ENCODE data around the gene RNF126.

RNF126 gene

GRCh38 chr19:690203-690602 lies 27.2 kb upstream of the RNF126 start:
- in situ Hi-C loops (cut with HindIII; ENCODE audit: low sequenced_read_pairs), result no loop called here
- H3K4me3 ChIP-seq (ENCODE audit: low read depth, low read length), result no peak overlapping the region
- DNase-seq (ENCODE audit: low read depth, low spot score), result no peak
- TF ChIP-seq, protein P1, sequence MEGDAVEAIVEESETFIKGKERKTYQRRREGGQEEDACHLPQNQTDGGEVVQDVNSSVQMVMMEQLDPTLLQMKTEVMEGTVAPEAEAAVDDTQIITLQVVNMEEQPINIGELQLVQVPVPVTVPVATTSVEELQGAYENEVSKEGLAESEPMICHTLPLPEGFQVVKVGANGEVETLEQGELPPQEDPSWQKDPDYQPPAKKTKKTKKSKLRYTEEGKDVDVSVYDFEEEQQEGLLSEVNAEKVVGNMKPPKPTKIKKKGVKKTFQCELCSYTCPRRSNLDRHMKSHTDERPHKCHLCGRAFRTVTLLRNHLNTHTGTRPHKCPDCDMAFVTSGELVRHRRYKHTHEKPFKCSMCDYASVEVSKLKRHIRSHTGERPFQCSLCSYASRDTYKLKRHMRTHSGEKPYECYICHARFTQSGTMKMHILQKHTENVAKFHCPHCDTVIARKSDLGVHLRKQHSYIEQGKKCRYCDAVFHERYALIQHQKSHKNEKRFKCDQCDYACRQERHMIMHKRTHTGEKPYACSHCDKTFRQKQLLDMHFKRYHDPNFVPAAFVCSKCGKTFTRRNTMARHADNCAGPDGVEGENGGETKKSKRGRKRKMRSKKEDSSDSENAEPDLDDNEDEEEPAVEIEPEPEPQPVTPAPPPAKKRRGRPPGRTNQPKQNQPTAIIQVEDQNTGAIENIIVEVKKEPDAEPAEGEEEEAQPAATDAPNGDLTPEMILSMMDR (IDR thresholded peaks at IDR 0.05; ENCODE audit: low read depth, low read length), result no peak

DNA sequence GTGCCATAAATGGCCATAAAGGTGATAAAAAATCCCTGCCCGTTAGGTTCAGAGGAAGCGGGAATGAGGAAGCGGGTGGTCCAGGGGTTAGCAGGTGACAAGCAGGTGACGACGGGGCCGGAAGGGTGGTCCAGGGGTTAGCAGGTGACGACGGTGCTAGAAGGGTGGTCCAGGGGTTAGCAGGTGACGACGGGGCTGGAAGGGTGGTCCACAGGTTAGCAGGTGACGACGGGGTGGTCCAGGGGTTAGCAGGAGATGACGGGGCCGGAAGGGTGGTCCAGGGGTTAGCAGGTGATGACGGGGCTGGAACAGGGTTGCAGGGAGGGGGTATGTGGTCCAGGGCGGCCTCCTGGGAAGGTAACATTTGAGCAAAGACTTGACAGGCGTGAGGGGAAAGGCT lies 26.0 kb upstream of the RNF126 start:
- in situ Hi-C loops (cut with HindIII; ENCODE audit: low sequenced_read_pairs), result no loop called here
- no peak for DNase-seq (ENCODE audit: low read depth, low spot score)
- TF ChIP-seq, protein P1 (IDR thresholded peaks at IDR 0.05; ENCODE audit: low read depth, low read length), result no peak
- no peak overlapping the region for H3K4me3 ChIP-seq (ENCODE audit: low read depth, low read length)

GRCh38 chr19:688214-688613 lies 25.2 kb upstream of the RNF126 start:
- in situ Hi-C loops (cut with HindIII; ENCODE audit: low sequenced_read_pairs), result no loop called here
- DNase-seq (ENCODE audit: low read depth, low spot score), result no peak
- TF ChIP-seq, protein P1 (IDR thresholded peaks at IDR 0.05; ENCODE audit: low read depth, low read length), result no peak
- H3K4me3 ChIP-seq (ENCODE audit: low read depth, low read length), result no peak overlapping the region

DNA sequence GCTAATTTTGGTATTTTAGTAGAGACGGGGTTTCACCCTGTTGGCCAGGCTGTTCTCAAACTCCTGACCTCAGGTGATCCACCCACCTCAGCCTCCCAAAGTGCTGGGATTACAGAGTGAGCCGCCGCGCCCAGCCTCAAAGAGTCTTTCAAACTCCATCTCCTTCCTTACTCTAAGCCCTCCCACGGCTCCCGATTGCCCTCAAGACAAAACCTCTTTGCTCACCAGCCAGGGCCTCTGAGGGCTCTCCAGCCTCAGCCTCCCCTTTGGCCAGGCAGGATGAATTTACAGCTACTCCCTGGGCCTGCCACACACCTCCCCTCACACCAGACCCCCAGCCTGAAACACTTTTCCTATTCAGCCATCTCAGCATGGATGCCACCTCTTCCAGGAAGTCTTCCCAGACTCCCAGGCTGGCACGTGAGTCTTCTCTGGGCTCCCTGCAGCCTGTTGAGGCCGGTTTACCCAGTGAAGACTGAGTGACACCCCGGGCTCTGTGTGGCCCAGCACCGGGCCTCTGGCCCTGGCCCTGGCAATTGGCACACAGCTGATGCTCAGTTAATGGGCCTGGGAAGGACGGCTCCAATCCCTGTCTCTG lies 24.7 kb upstream of the RNF126 start:
- DNase-seq (ENCODE audit: low read depth, low spot score), result no peak
- H3K4me3 ChIP-seq (ENCODE audit: low read depth, low read length), result no peak overlapping the region
- TF ChIP-seq, protein P1 (IDR thresholded peaks at IDR 0.05; ENCODE audit: low read depth, low read length), result no peak
- in situ Hi-C loops (cut with HindIII; ENCODE audit: low sequenced_read_pairs), result no loop called here

DNA sequence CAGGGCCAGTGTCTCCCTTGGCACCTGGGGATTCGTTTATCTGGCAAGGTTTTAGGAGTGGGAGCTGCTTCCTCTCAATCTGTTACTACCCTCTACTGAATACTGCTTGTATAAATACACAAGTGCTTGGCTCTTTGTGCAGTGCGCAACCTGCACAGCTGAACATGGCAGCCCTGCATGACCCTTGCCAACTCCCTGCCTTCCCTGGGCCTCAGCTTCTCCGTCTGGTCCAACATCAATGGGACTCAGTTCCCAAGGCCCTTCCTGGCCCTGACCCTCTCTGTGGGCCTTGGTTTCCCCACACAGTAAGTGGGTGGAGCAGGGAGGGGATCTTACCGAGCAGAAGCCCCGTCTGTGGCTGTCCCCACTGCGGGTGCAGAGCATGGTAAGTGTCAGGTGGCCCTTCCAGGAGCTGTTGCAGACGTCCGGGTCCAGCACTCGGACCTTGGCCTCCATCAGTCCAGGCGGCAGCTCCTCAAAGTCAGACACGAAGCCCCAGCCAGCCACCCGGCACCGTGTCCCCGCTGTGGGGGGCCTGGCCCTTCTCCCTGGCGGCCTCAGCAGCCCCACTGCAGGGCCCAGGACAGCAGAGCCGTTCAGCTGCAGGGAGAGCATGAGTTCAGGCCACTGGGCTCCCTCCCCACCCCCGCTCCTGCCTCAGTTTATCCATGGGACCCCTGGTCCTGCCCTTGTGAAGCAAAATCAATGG lies 23.7 kb upstream of the RNF126 start:
- TF ChIP-seq, protein P1 (IDR thresholded peaks at IDR 0.05; ENCODE audit: low read depth, low read length), result no peak
- in situ Hi-C loops (cut with HindIII; ENCODE audit: low sequenced_read_pairs), result no loop called here
- no peak for DNase-seq (ENCODE audit: low read depth, low spot score)
- no peak overlapping the region for H3K4me3 ChIP-seq (ENCODE audit: low read depth, low read length)

GRCh38 chr19:685454-685931 lies 22.5 kb upstream of the RNF126 start:
- no peak for DNase-seq (ENCODE audit: low read depth, low spot score)
- H3K4me3 ChIP-seq (ENCODE audit: low read depth, low read length), result no peak overlapping the region

More at GRCh38 chr19:685454-685931, 22.5 kb upstream of the RNF126 start:
- in situ Hi-C loops (cut with HindIII; ENCODE audit: low sequenced_read_pairs), result no loop called here
- TF ChIP-seq, protein P1 (IDR thresholded peaks at IDR 0.05; ENCODE audit: low read depth, low read length), result no peak
